GM19467 (cell line): Measurements from ENCODE around the gene GPHN.
"Not testable (repeated sequence)": the region's sequence is repeated elsewhere in the genome, so short reads cannot be mapped to it uniquely, and the experiment has no call there.

Experiments used
- ATAC-seq: cut with Tn5 transposase; IDR thresholded peaks from one replicate; pipeline ENCODE4 v1.9.1; 2021; ENCODE audit warnings: mild to moderate bottlenecking, moderate library complexity; ENCODE audit not compliant: unreplicated experiment

The GPHN gene

GRCh38 chr14:66758031-66758613, 250.2 kb downstream of the GPHN start:
- ATAC-seq = no peak

GRCh38 chr14:66772146-66772545, 264.2 kb downstream of the GPHN start:
- no peak for ATAC-seq

- no peak for ATAC-seq
These were observed 274.9 kb downstream of the GPHN start for GRCh38 chr14:66782853-66783252.

GRCh38 chr14:66790101-66790500, 282.2 kb downstream of the GPHN start:
- ATAC-seq = no peak

DNA sequence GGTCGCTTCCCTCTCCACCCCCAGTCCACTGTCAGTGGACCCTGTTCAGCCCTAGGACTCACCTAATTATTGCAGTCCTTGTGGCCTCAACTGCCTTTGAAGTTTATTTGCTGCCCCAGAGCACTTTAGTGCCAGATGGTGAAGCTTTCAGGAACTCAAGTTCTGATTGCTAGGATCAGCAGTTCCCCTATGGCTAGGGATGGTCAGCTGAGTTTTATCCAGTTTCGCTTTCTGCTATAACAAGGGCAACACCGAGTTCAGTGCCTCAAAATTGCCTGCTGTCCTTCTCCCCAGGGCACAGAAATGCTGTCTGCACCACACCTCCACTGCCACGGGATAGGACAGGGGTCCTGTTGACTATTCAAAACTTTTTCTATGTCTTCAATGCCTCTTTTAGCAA, 295.0 kb downstream of the GPHN start:
- no peak for ATAC-seq

DNA sequence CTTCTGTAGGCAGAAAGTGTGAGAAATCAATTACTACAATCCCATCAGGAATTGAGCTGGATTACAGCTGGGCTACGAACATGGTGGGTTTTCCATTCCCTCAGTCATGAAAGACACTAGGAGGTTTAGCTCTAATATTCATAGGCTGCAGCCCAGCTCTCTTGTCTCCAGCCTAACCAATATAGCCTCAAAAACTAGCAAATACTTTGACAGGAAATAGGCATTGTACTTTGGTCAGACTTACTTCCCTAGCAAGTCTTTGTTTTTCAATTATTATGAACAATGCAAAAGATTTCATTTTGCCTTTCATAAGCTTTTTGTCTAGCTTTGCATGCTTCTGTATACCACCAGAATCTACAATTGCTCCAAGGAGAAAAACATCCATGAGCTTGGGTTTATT, 296.2 kb downstream of the GPHN start:
- ATAC-seq = no peak

GRCh38 chr14:66813636-66814035, 305.7 kb downstream of the GPHN start:
- no peak for ATAC-seq

- ATAC-seq = no peak
These were observed 307.7 kb downstream of the GPHN start for GRCh38 chr14:66815687-66816086.

- no peak for ATAC-seq
These were observed 316.3 kb downstream of the GPHN start for GRCh38 chr14:66824251-66824650.

GRCh38 chr14:66827182-66827581, 319.2 kb downstream of the GPHN start:
- no peak for ATAC-seq

DNA sequence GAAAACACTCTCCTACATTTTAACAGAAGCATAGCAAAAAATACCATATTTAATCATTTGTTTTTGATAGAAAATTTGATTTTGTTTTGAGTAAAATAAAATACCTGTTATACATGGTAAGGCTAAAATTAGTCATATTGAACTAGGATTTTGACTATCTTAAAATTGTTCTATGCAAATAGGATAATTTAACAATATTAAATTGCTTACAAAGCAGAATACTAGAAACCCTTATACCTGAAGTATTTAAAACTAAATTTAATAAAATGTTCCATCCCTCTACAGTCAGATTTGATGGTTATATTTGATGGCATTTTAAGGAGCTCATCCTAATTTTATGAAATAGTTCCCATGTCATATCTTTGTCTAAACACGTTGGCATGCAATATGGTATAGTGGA, 323.2 kb downstream of the GPHN start:
- no peak for ATAC-seq

DNA sequence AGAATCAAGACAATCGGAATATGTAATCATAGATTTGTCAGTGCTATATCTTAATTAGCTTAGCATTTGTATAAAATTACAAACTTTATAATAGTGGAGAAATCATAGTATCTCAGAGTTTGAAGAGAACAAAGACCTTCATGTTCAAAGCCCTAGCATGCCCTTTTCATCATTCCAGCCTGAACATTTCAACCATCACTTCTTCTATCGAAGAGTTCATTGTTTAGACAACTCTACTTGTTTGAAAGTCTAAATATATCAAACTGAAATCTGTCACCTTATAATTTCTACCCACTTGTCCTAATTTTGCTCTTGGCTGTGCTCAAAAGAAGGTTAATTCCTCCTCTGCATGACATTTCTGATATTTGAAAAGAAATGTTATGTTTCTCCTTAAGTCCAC, 325.9 kb downstream of the GPHN start:
- ATAC-seq = no peak

- not testable (repeated sequence) for ATAC-seq
These were observed 329.5 kb downstream of the GPHN start for GRCh38 chr14:66837436-66837835.

GRCh38 chr14:66842911-66843512, 335.1 kb downstream of the GPHN start:
- ATAC-seq = no peak

DNA sequence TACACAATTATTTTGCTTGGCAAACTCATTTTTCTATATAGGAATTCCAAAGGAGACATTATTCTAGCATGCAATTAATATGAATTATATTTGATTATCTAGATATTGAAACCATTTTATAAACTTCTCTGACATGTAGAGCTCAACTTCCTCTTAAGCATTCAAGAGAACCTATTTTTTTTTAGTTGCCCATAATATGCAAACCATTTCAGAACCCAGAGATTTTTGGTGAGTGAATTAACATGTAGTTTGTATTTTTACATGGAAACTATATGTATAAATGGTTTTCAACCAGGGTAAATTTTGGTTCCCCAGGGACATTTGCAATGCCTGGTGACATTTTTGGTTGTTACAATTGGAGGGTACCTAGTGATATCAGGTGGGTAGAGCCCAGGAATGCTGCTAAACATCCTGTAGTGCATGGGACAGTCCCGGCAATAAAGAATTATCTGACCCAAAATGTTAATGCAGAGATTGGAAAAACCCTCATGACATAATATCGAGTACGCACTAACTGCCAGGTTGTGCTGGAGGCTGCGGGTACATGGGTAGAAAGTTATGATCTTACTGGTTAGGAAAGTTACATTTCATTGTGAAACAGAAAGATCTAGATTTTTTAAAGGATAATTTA, 342.4 kb downstream of the GPHN start:
- ATAC-seq = no peak

DNA sequence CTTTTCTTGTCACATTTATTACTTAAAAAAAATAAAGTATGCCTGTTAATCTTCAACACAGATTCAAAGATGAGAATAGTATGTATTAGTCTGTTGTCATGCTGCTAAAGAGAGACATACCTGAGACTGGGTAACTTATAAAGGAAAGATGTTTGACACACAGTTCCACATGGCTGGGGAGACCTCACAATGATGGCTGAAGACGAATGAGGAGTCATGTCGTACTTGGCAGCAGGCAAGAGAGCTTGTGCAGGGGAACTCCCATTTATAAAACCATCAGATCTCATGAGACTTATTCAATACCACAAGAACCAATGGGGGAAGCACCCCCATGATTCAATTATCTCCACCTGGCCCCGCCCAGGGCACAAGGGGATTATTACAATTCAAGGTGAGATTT, 345.4 kb downstream of the GPHN start:
- ATAC-seq = no peak

GRCh38 chr14:66857867-66858266, 349.9 kb downstream of the GPHN start:
- no peak for ATAC-seq

DNA sequence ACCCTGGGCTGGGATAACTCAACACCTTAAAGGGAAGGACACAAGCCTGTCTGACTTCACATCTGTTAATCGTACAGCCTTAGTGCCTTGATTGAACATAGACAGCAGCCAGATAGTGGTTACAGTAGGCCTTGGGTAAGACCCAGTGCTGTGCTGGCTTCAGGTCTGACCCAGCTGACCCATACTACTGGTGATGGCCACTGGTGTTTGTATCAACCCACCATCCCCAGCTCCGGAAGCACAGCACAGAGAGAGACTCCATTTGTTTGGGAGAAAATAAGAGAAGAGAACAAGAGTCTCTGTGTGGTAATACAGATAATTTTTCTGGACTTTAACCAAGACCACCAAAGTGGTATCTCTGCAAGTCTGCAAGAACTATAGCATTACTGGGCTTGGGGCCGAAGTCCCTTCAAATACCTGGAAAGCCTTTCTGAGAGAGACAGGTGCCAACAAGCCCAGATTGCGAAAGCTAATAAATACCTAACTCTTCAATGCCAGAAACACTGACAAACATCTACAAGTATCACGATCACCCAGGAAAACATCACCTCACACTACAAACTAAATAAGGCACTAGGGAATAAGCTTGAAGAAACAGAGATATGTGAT, 351.2 kb downstream of the GPHN start:
- no peak for ATAC-seq

- no peak for ATAC-seq
These were observed 373.6 kb downstream of the GPHN start for GRCh38 chr14:66881596-66881995.

GRCh38 chr14:66884149-66884548, 376.2 kb downstream of the GPHN start:
- no peak for ATAC-seq

GRCh38 chr14:66900719-66901118, 392.8 kb downstream of the GPHN start:
- ATAC-seq = no peak

- ATAC-seq = no peak
These were observed 402.4 kb downstream of the GPHN start for GRCh38 chr14:66910311-66910840.
